NCI-H1417 treated with DMSO at 0.1 percent for 48 hours (cell line): ENCODE results near the gene ST6GALNAC4.
A peak's percentile ranks its signal among the peaks of the same experiment; 100 is the strongest.
"Not testable (repeated sequence)": the region's sequence is repeated elsewhere in the genome, so short reads cannot be mapped to it uniquely, and the experiment has no call there.

Experiments
- DNase-seq: peaks from one replicate; lab custom pipeline; 2025; lab: John Stamatoyannopoulos, UW

The ST6GALNAC4 gene

DNA sequence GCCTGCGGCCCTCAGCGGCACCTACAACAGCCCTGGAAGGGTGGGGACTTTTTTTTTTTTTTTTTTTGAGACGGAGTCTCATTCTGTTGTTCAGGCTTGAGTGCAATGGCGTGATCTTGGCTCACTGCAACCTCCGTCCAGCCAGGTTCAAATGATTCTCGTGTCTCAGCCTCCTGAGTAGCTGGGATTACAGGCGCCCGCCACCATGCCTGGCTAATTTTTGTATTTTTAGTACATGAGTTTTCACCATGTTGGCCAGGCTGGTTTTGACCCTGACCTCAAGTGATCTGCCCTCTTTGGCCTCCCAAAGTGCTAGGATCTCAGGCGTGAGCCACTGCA, 46.7 kb downstream of the ST6GALNAC4 start:
- DNase-seq = not testable (repeated sequence)

DNA sequence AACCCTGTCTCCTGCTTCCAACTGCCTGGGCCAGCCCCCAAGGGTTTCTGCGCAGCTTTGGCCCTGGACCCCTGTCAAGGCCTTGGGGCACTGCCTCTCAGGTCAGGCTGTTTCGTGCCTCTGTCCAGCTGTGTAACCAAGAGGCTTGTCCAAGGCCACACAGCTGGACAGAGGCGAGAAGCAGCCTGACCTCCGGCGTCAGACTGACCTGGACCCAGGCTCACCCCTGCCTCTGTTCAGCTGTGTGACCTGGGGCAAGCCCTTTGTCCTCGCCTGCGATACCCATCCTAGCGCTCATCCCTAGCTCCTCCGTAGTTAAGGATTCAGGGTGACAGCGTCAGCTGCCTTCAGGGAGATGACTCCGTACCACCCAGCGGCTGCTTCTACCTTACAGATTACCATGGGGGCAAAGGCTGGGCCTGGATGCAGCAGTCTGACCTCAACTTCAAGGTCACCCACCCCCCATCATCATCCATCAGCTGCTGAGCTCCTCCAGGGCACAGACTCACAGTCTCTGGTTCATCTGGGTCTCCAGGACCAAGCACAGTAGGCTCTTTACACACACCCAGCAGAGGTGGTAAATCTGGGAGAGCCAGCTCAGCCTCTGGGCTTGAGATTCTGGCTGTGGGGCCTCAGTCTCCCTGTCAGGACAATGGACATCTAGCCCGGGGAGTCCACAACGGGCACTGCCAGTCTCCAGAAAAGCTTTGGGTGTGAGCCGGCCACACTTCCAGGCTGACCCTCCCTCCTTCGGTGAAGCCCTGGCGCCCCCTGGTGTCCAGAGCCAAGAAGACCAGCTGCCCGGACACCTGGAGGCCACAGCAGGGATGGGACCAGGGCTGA, 47.3 kb downstream of the ST6GALNAC4 start:
- peak; percentile 11 for DNase-seq

DNA sequence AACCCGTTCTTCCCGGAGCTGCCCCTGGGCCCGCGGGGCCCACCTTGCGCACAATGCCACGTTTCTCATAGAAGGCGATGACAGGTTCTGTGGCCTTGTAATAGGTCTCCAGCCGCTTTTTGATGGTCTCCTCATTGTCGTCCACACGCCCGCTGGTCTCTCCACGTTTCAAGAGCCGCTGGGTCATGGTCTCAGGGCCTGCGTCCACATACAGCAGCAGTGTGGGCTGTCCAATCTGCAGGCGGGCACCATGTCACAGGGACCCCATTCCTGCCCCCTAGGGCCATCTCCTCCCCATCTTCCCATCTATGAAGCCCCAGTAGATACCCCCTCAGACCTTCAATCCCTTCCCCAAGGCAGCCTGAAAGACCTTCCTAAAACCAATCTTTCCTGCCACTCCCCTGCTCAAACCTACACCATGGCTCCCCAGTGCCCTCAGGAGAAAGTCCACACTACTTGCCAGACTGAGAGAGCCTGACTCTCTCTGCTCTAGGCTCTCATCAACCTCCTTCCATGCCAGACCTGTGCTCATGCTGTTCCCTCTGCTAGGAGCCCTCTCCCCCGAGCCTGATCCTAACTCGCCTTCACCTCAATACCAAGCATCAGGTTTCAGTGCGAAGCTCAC, 48.5 kb downstream of the ST6GALNAC4 start:
- DNase-seq = no peak

DNA sequence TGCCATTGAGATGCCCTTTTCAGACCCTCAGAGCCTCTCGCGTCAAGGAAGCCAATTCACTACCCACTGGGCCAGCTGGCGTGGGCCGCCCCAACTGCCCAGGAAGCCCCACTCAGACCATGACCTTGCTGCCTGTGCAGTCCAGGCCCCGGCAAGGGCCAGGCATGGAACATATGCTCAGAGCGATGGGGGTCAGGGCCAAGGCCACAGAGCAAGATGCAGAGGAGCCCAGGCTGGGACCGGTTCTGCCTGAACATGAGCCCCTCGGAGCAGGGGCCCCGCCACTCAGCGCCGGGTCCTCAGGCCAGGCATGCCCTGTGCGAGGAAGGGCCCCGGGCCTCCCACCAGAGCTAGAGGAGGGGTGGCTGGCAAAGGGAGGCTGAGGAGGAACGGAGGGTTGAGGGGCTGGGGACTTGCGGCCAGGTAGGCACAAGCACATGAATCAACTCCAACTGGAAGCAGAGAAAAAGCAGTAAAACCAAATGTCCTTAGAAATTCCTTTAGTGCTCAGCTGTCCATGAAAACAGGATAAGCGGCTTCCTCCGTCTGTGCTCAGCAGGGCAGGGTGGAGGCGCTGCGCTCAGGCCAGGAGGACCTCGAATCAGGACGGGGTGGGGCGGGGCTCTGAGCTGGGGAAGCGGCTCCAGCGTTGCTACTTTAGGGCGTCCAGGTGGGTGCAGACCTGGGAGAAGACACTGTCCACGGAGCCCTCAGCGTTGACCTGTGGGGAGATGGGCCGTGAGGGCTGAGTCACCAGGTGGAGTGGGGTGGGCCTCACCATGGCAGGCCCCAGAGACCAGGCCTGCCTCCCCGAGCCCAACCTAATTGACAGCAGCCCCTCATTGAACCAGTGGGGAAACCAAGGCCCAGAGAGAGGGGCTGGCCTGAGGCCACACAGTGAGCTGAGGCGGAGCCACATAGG, 49.2 kb downstream of the ST6GALNAC4 start:
- no peak for DNase-seq

DNA sequence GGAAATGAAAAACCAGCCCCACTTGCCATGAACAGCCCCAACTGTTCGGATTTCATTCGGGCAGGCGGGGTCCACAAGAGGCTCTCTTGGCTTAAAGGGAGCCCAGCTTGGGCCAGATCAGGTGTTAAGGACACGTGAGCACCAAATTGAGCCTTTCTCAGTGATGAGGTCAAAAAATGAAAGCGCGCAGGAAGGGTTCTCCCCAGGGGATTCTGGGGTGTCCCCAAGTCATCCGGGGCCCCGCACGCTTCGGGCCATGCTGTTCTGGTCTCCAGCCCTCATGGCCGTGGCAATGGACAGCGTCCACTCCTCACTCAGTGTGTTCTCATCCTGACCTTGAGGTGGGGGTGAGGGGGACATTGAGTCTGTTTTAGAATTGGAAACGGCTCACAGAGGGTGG, 50.3 kb downstream of the ST6GALNAC4 start:
- DNase-seq = no peak

DNA sequence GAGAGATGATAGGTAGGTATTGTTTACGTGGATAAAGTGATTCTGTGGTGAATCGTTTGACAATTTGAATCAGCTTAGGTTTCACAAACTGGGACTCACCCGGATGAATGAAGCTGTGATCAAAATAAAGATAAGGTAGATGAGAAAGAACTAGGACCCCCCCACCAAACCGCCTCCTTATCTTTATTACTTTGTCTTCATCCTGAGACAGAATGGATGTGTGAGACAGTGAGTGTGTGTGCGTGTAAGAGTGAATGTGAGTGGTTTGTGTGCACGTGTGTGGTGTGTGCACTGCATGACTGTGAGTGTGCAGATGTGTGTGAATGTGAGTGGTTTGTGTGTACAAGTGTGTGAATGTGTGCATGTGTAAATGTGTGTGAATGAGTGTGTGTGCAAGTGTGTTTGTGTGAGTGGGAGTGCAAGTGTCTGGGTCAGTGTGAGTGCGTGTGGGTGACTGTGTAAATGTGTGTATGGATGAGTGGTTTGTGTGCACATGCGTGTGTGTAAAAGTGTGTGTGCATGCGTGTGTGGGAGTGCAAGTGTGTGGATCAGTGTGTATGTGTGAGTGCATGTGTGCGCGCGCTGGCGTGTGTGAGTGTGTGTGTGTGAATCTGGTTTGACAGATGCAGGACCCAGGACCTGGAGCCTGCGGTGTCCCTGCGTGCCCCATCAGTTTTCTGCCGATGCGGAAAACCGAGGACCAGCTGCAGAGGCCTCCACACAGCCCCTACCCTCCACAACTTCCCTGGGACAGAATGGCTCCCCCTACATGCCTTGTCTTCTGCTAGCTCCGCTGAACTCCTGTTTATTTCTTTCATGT, 51.0 kb downstream of the ST6GALNAC4 start:
- DNase-seq = no peak

DNA sequence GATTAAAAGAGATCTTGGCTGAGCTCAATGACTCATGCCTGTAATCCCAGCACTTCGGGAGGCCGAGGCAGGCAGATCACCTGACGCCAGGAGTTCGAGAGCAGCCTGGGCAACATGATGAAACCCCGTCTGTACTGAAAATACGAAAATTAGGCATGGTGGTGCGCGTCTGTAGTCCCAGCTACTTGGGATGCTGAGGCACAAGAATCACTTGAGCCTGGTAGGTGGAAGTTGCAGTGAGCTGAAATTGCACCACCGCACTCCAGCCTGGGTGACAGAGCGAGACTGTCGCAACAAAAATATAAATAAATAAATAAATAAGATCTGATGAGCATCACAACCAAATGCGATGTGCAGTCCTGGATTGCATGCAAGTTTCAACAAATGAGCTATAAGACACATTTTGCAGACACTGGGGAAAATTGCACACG, 53.6 kb downstream of the ST6GALNAC4 start:
- no peak for DNase-seq

DNA sequence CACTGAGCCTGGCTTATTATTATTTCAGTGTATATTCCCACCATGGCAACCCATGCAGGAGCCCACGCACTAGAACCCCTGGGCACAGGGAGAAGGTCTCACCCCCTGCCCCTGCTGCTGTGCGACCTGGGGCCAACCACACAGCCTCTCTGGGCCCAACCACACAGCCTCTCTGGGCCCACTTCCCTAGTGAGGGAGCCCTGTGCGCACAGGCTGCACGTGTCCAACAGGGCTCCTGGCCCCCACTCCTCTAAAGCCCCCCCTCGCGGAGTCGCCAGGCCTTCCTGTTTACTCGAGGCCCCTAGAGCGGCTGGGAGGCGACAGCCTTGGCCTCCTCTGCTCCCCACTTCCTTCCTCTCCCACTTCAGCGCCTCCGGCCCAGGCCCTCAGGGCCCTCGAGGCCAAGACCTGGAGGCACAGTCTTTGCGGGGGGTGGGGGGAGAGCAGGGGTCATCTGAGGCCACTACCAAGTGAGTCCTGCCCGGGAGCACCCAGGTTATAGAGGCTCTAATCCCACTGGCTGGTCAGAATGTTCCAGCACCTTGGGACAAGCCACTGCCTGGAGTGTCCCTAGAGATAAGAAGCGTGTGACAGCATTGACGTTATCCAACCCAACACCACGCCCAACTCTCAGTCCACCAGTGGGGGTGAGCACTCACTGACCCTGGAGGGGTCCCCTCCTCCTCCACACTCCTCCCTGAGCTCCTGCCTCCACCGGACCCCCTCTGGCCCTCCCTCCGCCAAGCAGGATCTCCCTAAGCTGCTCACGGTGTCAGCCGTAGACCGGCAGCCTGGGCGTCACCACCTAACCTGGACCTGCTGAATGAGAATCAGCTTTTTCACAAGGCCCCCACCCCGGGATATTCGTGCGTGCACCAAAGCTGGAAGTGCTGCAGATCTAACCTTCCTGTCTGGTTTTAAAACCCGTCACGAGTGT, 54.5 kb downstream of the ST6GALNAC4 start:
- DNase-seq = no peak

DNA sequence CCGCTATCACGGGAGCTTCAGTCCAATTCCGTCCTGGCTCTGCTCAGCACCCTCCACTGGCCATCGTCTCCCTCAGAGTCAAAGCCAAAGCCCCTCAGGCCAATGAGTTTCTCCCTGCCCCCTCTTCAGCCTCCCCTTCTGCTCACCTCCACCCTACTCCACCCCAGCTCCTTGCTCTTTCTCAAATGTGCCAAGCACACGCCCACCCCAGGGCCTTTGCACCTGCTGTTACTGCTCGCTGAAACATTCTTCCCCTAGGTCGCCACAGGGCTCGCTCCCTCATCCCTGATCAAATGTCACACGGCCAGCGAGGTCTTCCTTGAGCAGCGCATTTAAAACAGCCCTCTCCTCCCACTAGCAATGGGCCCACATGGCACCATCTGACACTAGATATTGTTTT, 56.1 kb downstream of the ST6GALNAC4 start:
- DNase-seq = no peak

DNA sequence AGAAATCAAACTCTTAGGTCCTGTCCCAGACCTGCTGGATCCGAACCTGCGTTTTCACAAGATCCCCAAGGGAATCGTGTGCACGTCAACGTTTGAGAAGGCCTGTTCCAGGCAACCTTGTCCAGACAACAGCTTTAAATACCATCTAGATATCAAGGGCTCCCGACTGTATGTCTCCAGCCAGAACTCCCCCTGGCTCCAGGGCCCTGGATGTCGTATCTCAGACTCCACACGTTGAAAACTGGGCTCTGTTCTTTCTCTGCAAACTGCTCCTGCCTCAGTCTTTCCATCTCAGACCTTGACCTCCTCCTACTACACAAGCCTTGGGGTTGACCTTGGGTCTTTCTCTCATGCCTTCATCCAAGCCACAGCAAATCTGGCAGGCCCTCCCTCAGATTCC, 56.6 kb downstream of the ST6GALNAC4 start:
- no peak for DNase-seq

DNA sequence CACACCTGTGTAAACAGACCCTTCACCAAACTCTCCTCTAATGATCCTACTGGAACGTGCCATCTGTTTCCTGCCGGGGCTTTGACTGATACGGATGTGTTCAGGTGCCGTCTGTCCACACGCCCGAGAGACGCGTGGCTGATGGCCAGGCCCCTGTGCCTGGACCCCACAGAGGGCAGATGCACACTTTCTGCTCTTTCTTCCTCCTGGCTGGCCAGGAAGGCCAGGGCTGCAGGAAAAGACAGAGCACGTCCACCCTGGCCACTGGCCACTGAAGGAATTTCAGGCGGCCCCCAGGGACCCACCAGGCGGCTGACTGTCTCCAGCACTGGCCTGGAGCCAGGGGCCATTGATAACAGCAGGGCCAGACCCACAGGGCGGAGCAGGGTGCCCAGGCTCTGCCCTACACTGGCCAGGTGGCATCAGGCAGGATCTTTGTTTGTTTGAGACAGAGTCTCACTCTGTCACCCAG, 58.8 kb downstream of the ST6GALNAC4 start:
- DNase-seq = peak; percentile 5
